ENCODE results near the gene PCNX4.
A peak's percentile ranks its signal among the peaks of the same experiment; 100 is the strongest.

The PCNX4 gene

GRCh38 chr14:60125918-60126317 lies 34.2 kb downstream of the PCNX4 start:
- H3K4me3 ChIP-seq (ENCODE audit: low read depth, low read length) = no peak overlapping the region
- TF ChIP-seq CTCF (IDR thresholded peaks at IDR 0.05; ENCODE audit: control insufficient read depth, extremely low read depth, insufficient read depth) = no peak
- no peak for DNase-seq (ENCODE audit: low read depth)

- TF ChIP-seq CTCF (IDR thresholded peaks at IDR 0.05; ENCODE audit: control insufficient read depth, extremely low read depth, insufficient read depth) = no peak
- no peak for DNase-seq (ENCODE audit: low read depth)
- no peak overlapping the region for H3K4me3 ChIP-seq (ENCODE audit: low read depth, low read length)
These were observed 41.8 kb downstream of the PCNX4 start for GRCh38 chr14:60133487-60133886.

- H3K4me3 ChIP-seq (ENCODE audit: low read depth, low read length) = no peak overlapping the region
- DNase-seq (ENCODE audit: low read depth) = no peak
- TF ChIP-seq CTCF (IDR thresholded peaks at IDR 0.05; ENCODE audit: control insufficient read depth, extremely low read depth, insufficient read depth) = no peak
These were observed 43.0 kb downstream of the PCNX4 start for GRCh38 chr14:60134702-60135101.

- DNase-seq (ENCODE audit: low read depth) = peak; percentile 95
- no peak overlapping the region for H3K4me3 ChIP-seq (ENCODE audit: low read depth, low read length)
- TF ChIP-seq CTCF (IDR thresholded peaks at IDR 0.05; ENCODE audit: control insufficient read depth, extremely low read depth, insufficient read depth) = no peak
These were observed 60.0 kb downstream of the PCNX4 start for GRCh38 chr14:60151715-60152114.

- DNase-seq (ENCODE audit: low read depth) = no peak
- H3K4me3 ChIP-seq (ENCODE audit: low read depth, low read length) = no peak overlapping the region
- TF ChIP-seq CTCF (IDR thresholded peaks at IDR 0.05; ENCODE audit: control insufficient read depth, extremely low read depth, insufficient read depth) = no peak
These were observed 62.3 kb downstream of the PCNX4 start for GRCh38 chr14:60153991-60154390.

- TF ChIP-seq CTCF (IDR thresholded peaks at IDR 0.05; ENCODE audit: control insufficient read depth, extremely low read depth, insufficient read depth) = no peak
These were observed 62.9 kb downstream of the PCNX4 start for GRCh38 chr14:60154671-60155070.

GRCh38 chr14:60160422-60160821 lies 68.7 kb downstream of the PCNX4 start:
- TF ChIP-seq CTCF (IDR thresholded peaks at IDR 0.05; ENCODE audit: control insufficient read depth, extremely low read depth, insufficient read depth) = no peak
- DNase-seq (ENCODE audit: low read depth) = no peak
- no peak overlapping the region for H3K4me3 ChIP-seq (ENCODE audit: low read depth, low read length)

More at GRCh38 chr14:60154671-60155070, 62.9 kb downstream of the PCNX4 start:
- H3K4me3 ChIP-seq (ENCODE audit: low read depth, low read length) = no peak overlapping the region
- DNase-seq (ENCODE audit: low read depth) = no peak

All from LNCaP clone FGC (cell line).